Cardiac fibroblast (primary cell): ENCODE measurements around the gene CHTOP.
"Not testable (repeated sequence)": the region's sequence is repeated elsewhere in the genome, so short reads cannot be mapped to it uniquely, and the experiment has no call there.

ENCODE experiments used
- DNase-seq, 2 donors: peaks; one replicate each; pipeline versions ENCODE4 v3.0.0 to v3.0.0-alpha.2; 2010; ENCODE audit warnings: low read depth in 2 of 2
- H3K4me3 ChIP-seq, 2 donors: replicated peaks in 1 of 2; 1 replicate in 1 of 2; 2 replicates in 1 of 2; pipeline ENCODE4 v1.5.1; 2011; ENCODE audit warnings: low read depth in 2 of 2, low read length in 2 of 2, mild to moderate bottlenecking in 2 of 2, moderate library complexity in 1 of 2
- CTCF ChIP-seq: IDR thresholded peaks from one replicate; pipeline ENCODE4 v1.5.1; 2011; ENCODE audit warnings: low read depth, mild to moderate bottlenecking, low read length, inconsistent platforms

Gene CHTOP

GRCh38 chr1:153633754-153634665 is at the start of gene CHTOP:
Gene CHTOP (plus strand): TSS chr1:153634066. CDS start chr1:153636589, 2,523 bp downstream.
- TF ChIP-seq CTCF = no peak
- DNase-seq = peak; percentile 99

GRCh38 chr1:153585006-153585405 is 48.9 kb upstream of the CHTOP start:
- TF ChIP-seq CTCF = no peak
- no peak overlapping the region for H3K4me3 ChIP-seq
- DNase-seq = no peak

More at GRCh38 chr1:153633754-153634665, at the start of gene CHTOP:
- peak within 1 kb of the TSS; percentile 91 to 100 for H3K4me3 ChIP-seq

GRCh38 chr1:153586347-153586746 is 47.5 kb upstream of the CHTOP start:
- no peak for DNase-seq
- TF ChIP-seq CTCF = no peak
- H3K4me3 ChIP-seq = no peak overlapping the region

- no peak overlapping the region for H3K4me3 ChIP-seq
- no peak for DNase-seq
- TF ChIP-seq CTCF = no peak
Observed at GRCh38 chr1:153587314-153587713, 46.6 kb upstream of the CHTOP start.

- not testable (repeated sequence) for DNase-seq, H3K4me3 ChIP-seq
Observed at GRCh38 chr1:153588033-153588432, 45.8 kb upstream of the CHTOP start.

- TF ChIP-seq CTCF = no peak
- no peak for DNase-seq
- no peak overlapping the region for H3K4me3 ChIP-seq
Observed at GRCh38 chr1:153588482-153588881, 45.4 kb upstream of the CHTOP start.

GRCh38 chr1:153592748-153593147 is 41.1 kb upstream of the CHTOP start:
- DNase-seq = no peak
- no peak for TF ChIP-seq CTCF
- H3K4me3 ChIP-seq = no peak overlapping the region
